Ecto neural progenitor cell (in vitro differentiated cells): Measurements from ENCODE around the gene BBS9.
"Not testable (repeated sequence)": the region's sequence is repeated elsewhere in the genome, so short reads cannot be mapped to it uniquely, and the experiment has no call there.

Experiments used
- DNase-seq: peaks from one replicate; pipeline ENCODE4 v3.0.0-alpha.2; 2018; ENCODE audit warnings: low spot score

Gene BBS9

GRCh38 chr7:33500703-33501701 is 371.6 kb downstream of the BBS9 start:
- DNase-seq = no peak

- DNase-seq = no peak
Observed at GRCh38 chr7:33503014-33503413, 373.6 kb downstream of the BBS9 start.

- DNase-seq = no peak
Observed at GRCh38 chr7:33503736-33504135, 374.4 kb downstream of the BBS9 start.

- no peak for DNase-seq
Observed at GRCh38 chr7:33504266-33504665, 374.9 kb downstream of the BBS9 start.

- DNase-seq = no peak
Observed at GRCh38 chr7:33509206-33509605, 379.8 kb downstream of the BBS9 start.

GRCh38 chr7:33511778-33512177 is 382.4 kb downstream of the BBS9 start:
- DNase-seq = no peak

- DNase-seq = no peak
Observed at GRCh38 chr7:33516568-33516967, 387.2 kb downstream of the BBS9 start.

GRCh38 chr7:33517191-33517590 is 387.8 kb downstream of the BBS9 start:
- no peak for DNase-seq

GRCh38 chr7:33527008-33527407 is 397.6 kb downstream of the BBS9 start:
- DNase-seq = not testable (repeated sequence)

GRCh38 chr7:33527613-33528012 is 398.2 kb downstream of the BBS9 start:
- not testable (repeated sequence) for DNase-seq

GRCh38 chr7:33529070-33529469 is 399.7 kb downstream of the BBS9 start:
- DNase-seq = no peak

- DNase-seq = no peak
Observed at GRCh38 chr7:33530664-33531063, 401.3 kb downstream of the BBS9 start.

GRCh38 chr7:33531888-33532287 is 402.5 kb downstream of the BBS9 start:
- no peak for DNase-seq

- no peak for DNase-seq
Observed at GRCh38 chr7:33534833-33535232, 405.5 kb downstream of the BBS9 start.

- no peak for DNase-seq
Observed at GRCh38 chr7:33535989-33536388, 406.6 kb downstream of the BBS9 start.

- no peak for DNase-seq
Observed at GRCh38 chr7:33536398-33537103, 407.2 kb downstream of the BBS9 start.

- no peak for DNase-seq
Observed at GRCh38 chr7:33537104-33537477, 407.7 kb downstream of the BBS9 start.

- DNase-seq = no peak
Observed at GRCh38 chr7:33539198-33539597, 409.8 kb downstream of the BBS9 start.

- no peak for DNase-seq
Observed at GRCh38 chr7:33539659-33540400, 410.5 kb downstream of the BBS9 start.

- DNase-seq = no peak
Observed at GRCh38 chr7:33547880-33548279, 418.5 kb downstream of the BBS9 start.

GRCh38 chr7:33550363-33550762 is 421.0 kb downstream of the BBS9 start:
- no peak for DNase-seq

GRCh38 chr7:33550979-33551378 is 421.6 kb downstream of the BBS9 start:
- no peak for DNase-seq
